DOHH2 (cell line): ENCODE measurements around the gene KDM4C.

Experiments
- H3F3A ChIP-seq: fragments of 200-600 bp; sonication (generic), shearing (Covaris generic); 2 replicates; pipeline ENCODE4 v1.6.0; 2016; ENCODE audit warnings: antibody characterized with exemption, mild to moderate bottlenecking; ENCODE audit not compliant: control insufficient read depth, insufficient read depth
- H3K27ac ChIP-seq: fragments of 200-600 bp; sonication (generic); 2 replicates; pipeline ENCODE4 v1.5.1; 2014; ENCODE audit warnings: low read depth, mild to moderate bottlenecking, low read length, moderate library complexity
- H3K27me3 ChIP-seq: fragments of 200-600 bp; sonication (generic); 2 replicates; pipeline ENCODE4 v1.6.1; 2014; ENCODE audit warnings: mild to moderate bottlenecking, low read length, mixed read lengths; ENCODE audit not compliant: control insufficient read depth
- H3K36me3 ChIP-seq: fragments of 200-600 bp; sonication (generic); 2 replicates; pipeline ENCODE4 v1.6.1; 2014; ENCODE audit warnings: mild to moderate bottlenecking, low read length, moderate library complexity, mixed read lengths; ENCODE audit not compliant: control insufficient read depth
- H3K4me1 ChIP-seq: fragments of 200-600 bp; sonication (generic); 2 replicates; pipeline ENCODE4 v1.6.1; 2014; ENCODE audit warnings: mild to moderate bottlenecking, low read length, mixed read lengths; ENCODE audit not compliant: control insufficient read depth
- H3K4me2 ChIP-seq: fragments of 200-600 bp; sonication (generic); 2 replicates; pipeline ENCODE4 v1.6.0; 2014; ENCODE audit warnings: mild to moderate bottlenecking, low read length, moderate library complexity
- H3K4me3 ChIP-seq: fragments of 200-600 bp; sonication (generic); 2 replicates; pipeline ENCODE4 v1.5.1; 2014; ENCODE audit warnings: mild to moderate bottlenecking, low read length, mixed read lengths
- H3K79me2 ChIP-seq: fragments of 200-600 bp; sonication (generic); 2 replicates; pipeline ENCODE4 v1.6.1; 2014; ENCODE audit warnings: mild to moderate bottlenecking, low read length, mixed read lengths; ENCODE audit not compliant: control insufficient read depth
- H3K9me2 ChIP-seq: fragments of 200-600 bp; sonication (generic); replicated peaks from 2 replicates; pipeline ENCODE4 v1.6.1; 2014; ENCODE audit warnings: mild to moderate bottlenecking, low read length, mixed read lengths; ENCODE audit not compliant: control insufficient read depth
- H3K9me3 ChIP-seq: fragments of 200-600 bp; sonication (generic); 2 replicates; pipeline ENCODE4 v1.6.1; 2014; ENCODE audit warnings: antibody characterized with exemption, low read length, mixed read lengths; ENCODE audit not compliant: control insufficient read depth, insufficient read depth
- H4K20me1 ChIP-seq: fragments of 200-600 bp; sonication (generic); 2 replicates; pipeline ENCODE4 v1.6.0; 2014; ENCODE audit warnings: low read depth, mild to moderate bottlenecking, antibody characterized with exemption, low read length, moderate library complexity; ENCODE audit not compliant: control insufficient read depth, insufficient read depth
- EZH2phosphoT487 ChIP-seq: fragments of 200-600 bp; sonication (generic); IDR thresholded peaks from 2 replicates; pipeline ENCODE4 v1.6.1; 2017; ENCODE audit warnings: borderline replicate concordance, mild to moderate bottlenecking, antibody characterized with exemption, low read length, moderate library complexity, mixed read lengths
- TF ChIP-seq, protein P1 (sequence below): fragments of 200-600 bp; sonication (generic); IDR thresholded peaks from one replicate; pipeline ENCODE4 v1.5.1; 2014; ENCODE audit warnings: antibody characterized with exemption, mild to moderate bottlenecking, low read depth, low read length; ENCODE audit not compliant: poor library complexity, severe bottlenecking

Gene KDM4C

DNA sequence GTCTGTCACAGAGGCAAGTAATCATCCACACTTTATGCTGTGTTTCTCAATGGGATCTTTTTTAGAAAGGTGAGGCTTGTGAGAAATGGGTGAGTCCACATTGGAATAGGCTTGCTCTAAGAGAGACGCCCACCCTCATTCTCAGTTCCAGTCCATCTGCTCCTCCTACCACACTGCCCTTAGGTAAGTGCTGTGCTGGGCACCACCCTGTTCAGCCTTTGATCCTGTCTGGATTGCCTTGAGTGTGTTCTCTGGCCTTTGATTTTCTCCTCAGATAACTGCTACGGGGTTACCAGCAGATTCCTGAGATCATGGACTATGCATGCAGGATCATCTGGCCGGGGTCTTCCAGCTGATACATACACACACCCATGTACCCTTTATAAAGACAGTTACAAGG, 328.6 kb downstream of the KDM4C start:
- no peaks in the 10 kb centered on the region for H3K27me3 ChIP-seq
- H3K27ac ChIP-seq = no peak overlapping the region
- no peak for TF ChIP-seq EZH2phosphoT487
- TF ChIP-seq, protein P1, sequence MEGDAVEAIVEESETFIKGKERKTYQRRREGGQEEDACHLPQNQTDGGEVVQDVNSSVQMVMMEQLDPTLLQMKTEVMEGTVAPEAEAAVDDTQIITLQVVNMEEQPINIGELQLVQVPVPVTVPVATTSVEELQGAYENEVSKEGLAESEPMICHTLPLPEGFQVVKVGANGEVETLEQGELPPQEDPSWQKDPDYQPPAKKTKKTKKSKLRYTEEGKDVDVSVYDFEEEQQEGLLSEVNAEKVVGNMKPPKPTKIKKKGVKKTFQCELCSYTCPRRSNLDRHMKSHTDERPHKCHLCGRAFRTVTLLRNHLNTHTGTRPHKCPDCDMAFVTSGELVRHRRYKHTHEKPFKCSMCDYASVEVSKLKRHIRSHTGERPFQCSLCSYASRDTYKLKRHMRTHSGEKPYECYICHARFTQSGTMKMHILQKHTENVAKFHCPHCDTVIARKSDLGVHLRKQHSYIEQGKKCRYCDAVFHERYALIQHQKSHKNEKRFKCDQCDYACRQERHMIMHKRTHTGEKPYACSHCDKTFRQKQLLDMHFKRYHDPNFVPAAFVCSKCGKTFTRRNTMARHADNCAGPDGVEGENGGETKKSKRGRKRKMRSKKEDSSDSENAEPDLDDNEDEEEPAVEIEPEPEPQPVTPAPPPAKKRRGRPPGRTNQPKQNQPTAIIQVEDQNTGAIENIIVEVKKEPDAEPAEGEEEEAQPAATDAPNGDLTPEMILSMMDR = no peak
- no peaks in the 10 kb centered on the region for H3K9me2 ChIP-seq
- H4K20me1 ChIP-seq = no peaks in the 10 kb centered on the region
- no peaks in the 10 kb centered on the region for H3K4me1 ChIP-seq
- no peaks in the 10 kb centered on the region for H3K9me3 ChIP-seq
- no peak overlapping the region for H3K4me3 ChIP-seq
- H3K4me2 ChIP-seq = no peak overlapping the region
- H3F3A ChIP-seq = no peaks in the 10 kb centered on the region
- H3K79me2 ChIP-seq = no peaks in the 10 kb centered on the region
- no peaks in the 10 kb centered on the region for H3K36me3 ChIP-seq

- no peaks in the 10 kb centered on the region for H3K4me1 ChIP-seq
- no peak overlapping the region for H3K4me3 ChIP-seq
Measured at GRCh38 chr9:7088611-7089010, 330.8 kb downstream of the KDM4C start.

GRCh38 chr9:7089406-7090193, 331.8 kb downstream of the KDM4C start:
- Histone ChIP-seq H4K20me1 (no peaks in the 10 kb centered on the region), H3K27ac (no peak overlapping the region), H3K79me2 (no peaks in the 10 kb centered on the region), H3K36me3 (no peaks in the 10 kb centered on the region), H3K9me3 (no peaks in the 10 kb centered on the region), H3F3A (no peaks in the 10 kb centered on the region), H3K4me2 (no peak overlapping the region), H3K4me1 (no peaks in the 10 kb centered on the region), H3K9me2 (no peaks in the 10 kb centered on the region), H3K4me3 (no peak overlapping the region), H3K27me3 (no peaks in the 10 kb centered on the region)
- TF ChIP-seq, protein P1 = no peak
- TF ChIP-seq EZH2phosphoT487 = no peak

More at GRCh38 chr9:7088611-7089010, 330.8 kb downstream of the KDM4C start:
- H3K27ac ChIP-seq = no peak overlapping the region
- no peaks in the 10 kb centered on the region for H3F3A ChIP-seq
- H3K36me3 ChIP-seq = no peaks in the 10 kb centered on the region
- H3K27me3 ChIP-seq = no peaks in the 10 kb centered on the region
- no peak overlapping the region for H3K4me2 ChIP-seq
- no peaks in the 10 kb centered on the region for H3K79me2 ChIP-seq
- H3K9me2 ChIP-seq = no peaks in the 10 kb centered on the region
- TF ChIP-seq EZH2phosphoT487 = no peak
- TF ChIP-seq, protein P1 = no peak
- no peaks in the 10 kb centered on the region for H3K9me3 ChIP-seq
- H4K20me1 ChIP-seq = no peaks in the 10 kb centered on the region
